ENCODE measurements around the gene IL15RA.

- TF ChIP-seq, protein P1, sequence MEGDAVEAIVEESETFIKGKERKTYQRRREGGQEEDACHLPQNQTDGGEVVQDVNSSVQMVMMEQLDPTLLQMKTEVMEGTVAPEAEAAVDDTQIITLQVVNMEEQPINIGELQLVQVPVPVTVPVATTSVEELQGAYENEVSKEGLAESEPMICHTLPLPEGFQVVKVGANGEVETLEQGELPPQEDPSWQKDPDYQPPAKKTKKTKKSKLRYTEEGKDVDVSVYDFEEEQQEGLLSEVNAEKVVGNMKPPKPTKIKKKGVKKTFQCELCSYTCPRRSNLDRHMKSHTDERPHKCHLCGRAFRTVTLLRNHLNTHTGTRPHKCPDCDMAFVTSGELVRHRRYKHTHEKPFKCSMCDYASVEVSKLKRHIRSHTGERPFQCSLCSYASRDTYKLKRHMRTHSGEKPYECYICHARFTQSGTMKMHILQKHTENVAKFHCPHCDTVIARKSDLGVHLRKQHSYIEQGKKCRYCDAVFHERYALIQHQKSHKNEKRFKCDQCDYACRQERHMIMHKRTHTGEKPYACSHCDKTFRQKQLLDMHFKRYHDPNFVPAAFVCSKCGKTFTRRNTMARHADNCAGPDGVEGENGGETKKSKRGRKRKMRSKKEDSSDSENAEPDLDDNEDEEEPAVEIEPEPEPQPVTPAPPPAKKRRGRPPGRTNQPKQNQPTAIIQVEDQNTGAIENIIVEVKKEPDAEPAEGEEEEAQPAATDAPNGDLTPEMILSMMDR (IDR thresholded peaks at IDR 0.05): no peak
- TF ChIP-seq POLR2A (IDR thresholded peaks at IDR 0.05): no peak
Measured at GRCh38 chr10:6024334-6024682, 47.0 kb upstream of the IL15RA start.
